Suprapubic skin (tissue), 4 donors: ENCODE results near the gene SIN3A.
"Not testable (repeated sequence)": the region's sequence is repeated elsewhere in the genome, so short reads cannot be mapped to it uniquely, and the experiment has no call there.

Source experiments
- EP300 ChIP-seq: sonication (generic); formaldehyde crosslinking; IDR thresholded peaks from one replicate; pipeline ENCODE4 v1.6.1; 2017; ENCODE audit warnings: antibody characterized with exemption
- POLR2AphosphoS5 ChIP-seq, 3 donors: sonication (generic); formaldehyde crosslinking; IDR thresholded peaks; one replicate each; pipeline ENCODE4 v1.6.1; 2017; ENCODE audit warnings: antibody characterized with exemption in 3 of 3
- TF ChIP-seq, protein P1 (sequence below), 2 donors: fragments of 200-600 bp in 1 of 2; fragments of 450-650 bp in 1 of 2; sonication (generic) in 1 of 2; IDR thresholded peaks; one replicate each; pipeline ENCODE4 v1.5.1; 2016 to 2019; ENCODE audit warnings: antibody characterized with exemption in 2 of 2, mild to moderate bottlenecking in 1 of 2, moderate library complexity in 1 of 2

DNA sequence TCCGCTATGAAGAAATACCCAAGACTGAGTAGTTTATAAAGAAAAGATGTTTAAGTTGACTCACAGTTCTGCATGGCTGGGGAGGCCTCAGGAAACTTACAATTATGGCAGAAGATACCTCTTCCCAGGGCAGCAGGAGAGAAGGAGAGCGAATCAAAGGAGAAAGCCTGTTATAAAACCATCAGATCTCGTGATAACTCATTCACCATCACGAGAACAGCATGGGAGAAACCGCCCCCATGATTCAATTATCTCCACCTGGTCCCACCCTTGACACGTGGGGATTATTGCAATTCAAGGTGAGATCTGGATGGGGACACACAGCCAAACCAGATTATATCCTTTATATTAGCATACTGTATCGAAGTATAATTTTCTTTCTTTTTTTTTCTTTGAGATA, 119.4 kb downstream of the SIN3A start:
- TF ChIP-seq, protein P1, sequence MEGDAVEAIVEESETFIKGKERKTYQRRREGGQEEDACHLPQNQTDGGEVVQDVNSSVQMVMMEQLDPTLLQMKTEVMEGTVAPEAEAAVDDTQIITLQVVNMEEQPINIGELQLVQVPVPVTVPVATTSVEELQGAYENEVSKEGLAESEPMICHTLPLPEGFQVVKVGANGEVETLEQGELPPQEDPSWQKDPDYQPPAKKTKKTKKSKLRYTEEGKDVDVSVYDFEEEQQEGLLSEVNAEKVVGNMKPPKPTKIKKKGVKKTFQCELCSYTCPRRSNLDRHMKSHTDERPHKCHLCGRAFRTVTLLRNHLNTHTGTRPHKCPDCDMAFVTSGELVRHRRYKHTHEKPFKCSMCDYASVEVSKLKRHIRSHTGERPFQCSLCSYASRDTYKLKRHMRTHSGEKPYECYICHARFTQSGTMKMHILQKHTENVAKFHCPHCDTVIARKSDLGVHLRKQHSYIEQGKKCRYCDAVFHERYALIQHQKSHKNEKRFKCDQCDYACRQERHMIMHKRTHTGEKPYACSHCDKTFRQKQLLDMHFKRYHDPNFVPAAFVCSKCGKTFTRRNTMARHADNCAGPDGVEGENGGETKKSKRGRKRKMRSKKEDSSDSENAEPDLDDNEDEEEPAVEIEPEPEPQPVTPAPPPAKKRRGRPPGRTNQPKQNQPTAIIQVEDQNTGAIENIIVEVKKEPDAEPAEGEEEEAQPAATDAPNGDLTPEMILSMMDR (IDR thresholded peaks at IDR 0.05) = not testable (repeated sequence)
- not testable (repeated sequence) for TF ChIP-seq POLR2AphosphoS5 (IDR thresholded peaks at IDR 0.05); EP300
